ENCODE results near the gene ANO1. TPM values are rescaled to one million over a fixed set of nuclear protein-coding genes. Genes with fewer than 3 reads are reported as not detected.

The ANO1 gene
- total RNA-seq, 1 experiment from 2014 or later: 184 TPM

- no TSS peak for BruUV-seq (replicated peaks)
- Histone ChIP-seq H4K20me1 (ENCODE audit: low read length) (no peaks in the 10 kb centered on the region), H3K4me2 (ENCODE audit: low read length) (no peak overlapping the region), H3K4me1 (ENCODE audit: insufficient read depth, low read length) (no peaks in the 10 kb centered on the region), H3F3A (ENCODE audit: low read length, unreplicated experiment) (peaks cover 14% of the 10 kb centered on the region), H3K9ac (ENCODE audit: low read length) (no peak overlapping the region), H3K9me3 (ENCODE audit: low read length) (no peaks in the 10 kb centered on the region), H3K36me3 (ENCODE audit: low read depth, low read length) (peaks cover 63% of the 10 kb centered on the region), H3K27me3 (ENCODE audit: low read length) (no peaks in the 10 kb centered on the region), H2AFZ (ENCODE audit: low read length) (no peak overlapping the region), H3K9me2 (replicated peaks; ENCODE audit: low read length) (no peaks in the 10 kb centered on the region), H3K79me2 (ENCODE audit: low read length) (no peaks in the 10 kb centered on the region), H3K27ac (ENCODE audit: low read length) (no peak overlapping the region), H3K4me3 (ENCODE audit: low read length) (no peak overlapping the region)
- no peak for DNase-seq
- ChIA-PET POLR2A (ENCODE audit: unreplicated experiment) (no interaction called here), CTCF (no interaction called here)
- intact Hi-C loops (cut with micrococcal nuclease): no loop called here
- ATAC-seq: no peak
- TF ChIP-seq EZH2 (IDR thresholded peaks at IDR 0.05; ENCODE audit: low read length, unreplicated experiment): no peak
- TF ChIP-seq EZH2phosphoT487 (IDR thresholded peaks at IDR 0.05; ENCODE audit: borderline replicate concordance, low read length): no peak
- no peak for TF ChIP-seq CTCF (conservative IDR thresholded peaks at IDR 0.05; ENCODE audit: low read depth, low read length)
Measured at GRCh38 chr11:70184396-70184795, 106.3 kb downstream of the ANO1 start.

- H4K20me1 ChIP-seq (ENCODE audit: low read length): no peaks in the 10 kb centered on the region
- ATAC-seq (no peak), DNase-seq (no peak)
- H3K79me2 ChIP-seq (ENCODE audit: low read length): no peaks in the 10 kb centered on the region
- no peak overlapping the region for H3K4me2 ChIP-seq (ENCODE audit: low read length)
- TF ChIP-seq EZH2 (IDR thresholded peaks at IDR 0.05; ENCODE audit: low read length, unreplicated experiment) (no peak), EZH2phosphoT487 (IDR thresholded peaks at IDR 0.05; ENCODE audit: borderline replicate concordance, low read length) (no peak), CTCF (conservative IDR thresholded peaks at IDR 0.05; ENCODE audit: low read depth, low read length) (no peak)
- H3K36me3 ChIP-seq (ENCODE audit: low read depth, low read length): peaks cover 58% of the 10 kb centered on the region
- H3K27me3 ChIP-seq (ENCODE audit: low read length): no peaks in the 10 kb centered on the region
- H3K4me3 ChIP-seq (ENCODE audit: low read length): no peak overlapping the region
- peaks cover 14% of the 10 kb centered on the region for H3F3A ChIP-seq (ENCODE audit: low read length, unreplicated experiment)
- no peak overlapping the region for H3K9ac ChIP-seq (ENCODE audit: low read length)
- H3K4me1 ChIP-seq (ENCODE audit: insufficient read depth, low read length): no peaks in the 10 kb centered on the region
- intact Hi-C loops (cut with micrococcal nuclease): no loop called here
- H3K9me2 ChIP-seq (replicated peaks; ENCODE audit: low read length): no peaks in the 10 kb centered on the region
- POLR2A ChIA-PET (ENCODE audit: unreplicated experiment): no interaction called here
- H3K9me3 ChIP-seq (ENCODE audit: low read length): no peaks in the 10 kb centered on the region
- no TSS peak for BruUV-seq (replicated peaks)
- H3K27ac ChIP-seq (ENCODE audit: low read length): no peak overlapping the region
- no peak overlapping the region for H2AFZ ChIP-seq (ENCODE audit: low read length)
- CTCF ChIA-PET: no interaction called here
Measured at GRCh38 chr11:70185348-70186055, 107.4 kb downstream of the ANO1 start.

- no TSS peak for BruUV-seq (replicated peaks)
- H3K9me2 ChIP-seq (replicated peaks; ENCODE audit: low read length): no peaks in the 10 kb centered on the region
Measured at GRCh38 chr11:70186420-70186819, 108.3 kb downstream of the ANO1 start.

More at GRCh38 chr11:70186420-70186819, 108.3 kb downstream of the ANO1 start:
- Histone ChIP-seq H2AFZ (ENCODE audit: low read length) (no peak overlapping the region), H3K4me3 (ENCODE audit: low read length) (no peak overlapping the region), H4K20me1 (ENCODE audit: low read length) (no peaks in the 10 kb centered on the region), H3K27me3 (ENCODE audit: low read length) (no peaks in the 10 kb centered on the region), H3K4me1 (ENCODE audit: insufficient read depth, low read length) (no peaks in the 10 kb centered on the region), H3K36me3 (ENCODE audit: low read depth, low read length) (peaks cover 54% of the 10 kb centered on the region), H3K4me2 (ENCODE audit: low read length) (no peak overlapping the region), H3F3A (ENCODE audit: low read length, unreplicated experiment) (peaks cover 14% of the 10 kb centered on the region), H3K9ac (ENCODE audit: low read length) (no peak overlapping the region), H3K79me2 (ENCODE audit: low read length) (no peaks in the 10 kb centered on the region), H3K9me3 (ENCODE audit: low read length) (no peaks in the 10 kb centered on the region), H3K27ac (ENCODE audit: low read length) (no peak overlapping the region)
- ChIA-PET CTCF (no interaction called here), POLR2A (ENCODE audit: unreplicated experiment) (no interaction called here)
- no peak for TF ChIP-seq EZH2 (IDR thresholded peaks at IDR 0.05; ENCODE audit: low read length, unreplicated experiment)
- TF ChIP-seq EZH2phosphoT487 (IDR thresholded peaks at IDR 0.05; ENCODE audit: borderline replicate concordance, low read length): no peak
- no peak for TF ChIP-seq CTCF (conservative IDR thresholded peaks at IDR 0.05; ENCODE audit: low read depth, low read length)
- ATAC-seq: no peak
- no peak for DNase-seq
- intact Hi-C loops (cut with micrococcal nuclease): no loop called here

Measured in PC-3 (cell line).